ENCODE measurements around the gene GARIN5A. TPM values are rescaled to one million over a fixed set of nuclear protein-coding genes. Genes with fewer than 3 reads are reported as not detected.
A peak's percentile ranks its signal among the peaks of the same experiment; 100 is the strongest.

GARIN5A gene
- total RNA-seq, 2 experiments from 2014 or later, result 0.59 to 0.63 TPM

DNA sequence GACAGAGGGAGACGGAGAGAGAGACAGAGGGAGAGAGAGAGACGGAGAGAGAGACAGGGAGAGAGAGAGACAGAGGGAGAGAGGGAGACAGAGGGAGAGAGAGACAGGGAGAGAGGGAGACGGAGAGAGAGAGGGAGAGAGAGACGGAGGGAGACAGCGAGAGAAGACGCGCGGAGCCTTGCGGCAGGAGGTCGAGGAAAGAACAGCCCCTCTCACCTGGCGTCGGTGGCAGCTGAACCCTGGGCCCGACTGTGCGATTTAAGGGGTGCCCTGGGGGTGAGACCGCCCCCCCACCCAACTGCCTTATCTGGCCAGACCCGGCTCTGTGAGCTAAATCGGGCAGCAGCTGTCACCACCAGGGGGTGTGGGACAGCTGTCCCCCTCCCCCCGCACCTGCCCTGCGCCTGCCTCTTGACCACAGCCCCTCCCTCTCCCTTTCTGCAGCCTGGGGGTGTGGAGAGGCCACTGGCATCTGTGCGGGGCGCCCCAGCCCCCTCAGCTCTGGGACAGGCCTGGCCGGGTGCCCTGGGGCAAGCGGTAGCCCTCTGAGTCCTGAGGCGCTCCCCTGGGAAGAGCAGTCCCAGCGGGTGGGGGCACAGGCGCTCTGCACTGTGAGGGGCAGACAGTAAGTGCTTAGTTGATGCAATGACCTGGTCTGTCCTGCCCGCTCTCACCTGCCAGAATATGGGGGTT, 23.6 kb upstream of the GARIN5A start:
- peaks cover 11% of the 10 kb centered on the region for H3K4me1 ChIP-seq (ENCODE audit: insufficient read depth, low read length, poor library complexity, severe bottlenecking)
- CTCF ChIA-PET (ENCODE audit: unreplicated experiment), result no interaction called here
- H3K9me2 ChIP-seq (ENCODE audit: insufficient read depth, low read length), result no peaks in the 10 kb centered on the region
- intact Hi-C loops (cut with micrococcal nuclease; ENCODE audit: unreplicated experiment), result no loop called here
- no peaks in the 10 kb centered on the region for H3K9me3 ChIP-seq (ENCODE audit: low read length)
- POLR2A ChIA-PET, result no interaction called here
- peak overlapping the region; percentile 19; the same call in 1 of the 2 replicates for H3K4me2 ChIP-seq (ENCODE audit: low read length)
- H3K27ac ChIP-seq (ENCODE audit: low read depth, low read length, poor library complexity, severe bottlenecking), result no peak overlapping the region
- H4K20me1 ChIP-seq (ENCODE audit: insufficient read depth, low read length), result no peaks in the 10 kb centered on the region
- no peak overlapping the region for H3K4me3 ChIP-seq (ENCODE audit: low read depth, low read length, poor library complexity, severe bottlenecking)
- DNase-seq (ENCODE audit: low spot score), result no peak
- no TSS peak for BruUV-seq (replicated peaks)
- H2AFZ ChIP-seq (ENCODE audit: low read length), result no peak overlapping the region
- TF ChIP-seq, protein P1, sequence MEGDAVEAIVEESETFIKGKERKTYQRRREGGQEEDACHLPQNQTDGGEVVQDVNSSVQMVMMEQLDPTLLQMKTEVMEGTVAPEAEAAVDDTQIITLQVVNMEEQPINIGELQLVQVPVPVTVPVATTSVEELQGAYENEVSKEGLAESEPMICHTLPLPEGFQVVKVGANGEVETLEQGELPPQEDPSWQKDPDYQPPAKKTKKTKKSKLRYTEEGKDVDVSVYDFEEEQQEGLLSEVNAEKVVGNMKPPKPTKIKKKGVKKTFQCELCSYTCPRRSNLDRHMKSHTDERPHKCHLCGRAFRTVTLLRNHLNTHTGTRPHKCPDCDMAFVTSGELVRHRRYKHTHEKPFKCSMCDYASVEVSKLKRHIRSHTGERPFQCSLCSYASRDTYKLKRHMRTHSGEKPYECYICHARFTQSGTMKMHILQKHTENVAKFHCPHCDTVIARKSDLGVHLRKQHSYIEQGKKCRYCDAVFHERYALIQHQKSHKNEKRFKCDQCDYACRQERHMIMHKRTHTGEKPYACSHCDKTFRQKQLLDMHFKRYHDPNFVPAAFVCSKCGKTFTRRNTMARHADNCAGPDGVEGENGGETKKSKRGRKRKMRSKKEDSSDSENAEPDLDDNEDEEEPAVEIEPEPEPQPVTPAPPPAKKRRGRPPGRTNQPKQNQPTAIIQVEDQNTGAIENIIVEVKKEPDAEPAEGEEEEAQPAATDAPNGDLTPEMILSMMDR (conservative IDR thresholded peaks at IDR 0.05; ENCODE audit: low read length), result no peak
- TF ChIP-seq EZH2phosphoT487 (IDR thresholded peaks at IDR 0.05; ENCODE audit: borderline replicate concordance, low read depth, low read length), result no peak
- H3K79me2 ChIP-seq (ENCODE audit: insufficient read depth, low read depth, low read length), result no peaks in the 10 kb centered on the region
- no peaks in the 10 kb centered on the region for H3K36me3 ChIP-seq (ENCODE audit: insufficient read depth, low read length)

DNA sequence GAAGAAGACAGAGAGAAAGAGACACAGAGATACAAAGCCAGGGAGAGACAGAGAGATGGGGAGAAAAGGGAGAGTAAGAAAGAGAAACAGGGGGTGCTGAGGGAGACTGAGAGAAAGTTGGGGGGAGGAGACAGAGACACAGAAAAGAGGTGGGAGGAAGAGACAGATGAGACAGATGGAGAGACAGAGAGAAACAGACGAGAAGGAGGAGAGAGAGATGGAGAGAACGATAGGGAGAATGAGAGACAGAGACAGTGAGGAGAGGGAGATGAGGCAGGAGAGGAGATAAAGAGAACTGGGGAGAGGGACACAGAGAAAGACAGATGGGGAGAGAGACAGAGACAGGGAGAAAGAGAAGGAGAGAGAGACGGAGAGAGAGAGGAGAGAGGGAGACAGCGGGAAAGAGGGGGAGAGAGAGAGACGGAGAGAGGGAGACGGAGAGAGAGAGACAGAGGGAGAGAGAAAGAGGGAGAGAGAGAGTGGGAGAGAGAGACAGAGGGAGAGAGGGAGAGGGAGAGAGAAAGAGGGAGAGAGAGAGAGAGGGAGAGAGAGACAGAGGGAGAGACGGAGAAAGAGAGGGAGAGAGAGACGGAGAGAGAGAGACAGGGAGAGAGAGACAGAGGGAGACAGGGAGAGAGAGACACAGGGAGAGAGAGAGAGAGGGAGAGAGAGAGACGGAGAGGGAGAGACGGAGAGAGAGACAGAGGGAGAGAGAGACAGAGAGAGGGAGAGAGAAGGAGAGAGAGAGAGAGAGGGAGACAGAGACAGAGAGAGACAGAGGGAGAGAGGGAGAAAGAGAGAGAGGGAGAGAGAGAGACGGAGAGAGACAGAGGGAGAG, 21.8 kb upstream of the GARIN5A start:
- TF ChIP-seq, protein P1 (conservative IDR thresholded peaks at IDR 0.05; ENCODE audit: low read length), result no peak
- TF ChIP-seq EZH2phosphoT487 (IDR thresholded peaks at IDR 0.05; ENCODE audit: borderline replicate concordance, low read depth, low read length), result no peak
- BruUV-seq (replicated peaks), result no TSS peak
- H3K27ac ChIP-seq (ENCODE audit: low read depth, low read length, poor library complexity, severe bottlenecking), result no peak overlapping the region
- H3K4me2 ChIP-seq (ENCODE audit: low read length), result no peak overlapping the region
- no peaks in the 10 kb centered on the region for H4K20me1 ChIP-seq (ENCODE audit: insufficient read depth, low read length)
- DNase-seq (ENCODE audit: low spot score), result no peak
- ChIA-PET CTCF (ENCODE audit: unreplicated experiment) (no interaction called here), POLR2A (no interaction called here)
- no peak overlapping the region for H3K4me3 ChIP-seq (ENCODE audit: low read depth, low read length, poor library complexity, severe bottlenecking)
- no peaks in the 10 kb centered on the region for H3K9me3 ChIP-seq (ENCODE audit: low read length)
- H3K36me3 ChIP-seq (ENCODE audit: insufficient read depth, low read length), result no peaks in the 10 kb centered on the region
- H2AFZ ChIP-seq (ENCODE audit: low read length), result no peak overlapping the region
- no peaks in the 10 kb centered on the region for H3K9me2 ChIP-seq (ENCODE audit: insufficient read depth, low read length)
- no peaks in the 10 kb centered on the region for H3K79me2 ChIP-seq (ENCODE audit: insufficient read depth, low read depth, low read length)
- peaks cover 11% of the 10 kb centered on the region for H3K4me1 ChIP-seq (ENCODE audit: insufficient read depth, low read length, poor library complexity, severe bottlenecking)
- intact Hi-C loops (cut with micrococcal nuclease; ENCODE audit: unreplicated experiment), result no loop called here

DNA sequence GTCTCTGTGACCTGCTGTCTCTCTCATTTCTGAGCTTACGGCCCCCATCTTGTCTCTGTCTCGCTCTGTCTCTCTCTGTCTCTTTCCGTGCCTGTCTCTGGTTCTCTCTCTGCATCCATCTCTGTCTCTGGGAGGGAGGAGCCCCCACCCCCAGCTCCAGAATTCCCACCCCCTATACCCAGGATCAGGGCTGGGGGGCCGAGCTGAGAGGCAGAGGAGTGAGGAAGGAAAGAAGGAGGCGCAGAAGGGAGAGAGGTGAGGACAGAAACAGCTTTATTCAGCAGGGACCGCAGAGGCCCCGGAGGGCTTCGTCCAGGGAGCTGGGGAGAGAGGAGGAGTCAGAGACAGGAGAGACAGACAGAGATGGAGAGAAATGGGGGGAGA, 20.4 kb upstream of the GARIN5A start:
- no peak overlapping the region for H2AFZ ChIP-seq (ENCODE audit: low read length)
- DNase-seq (ENCODE audit: low spot score), result no peak
- H3K4me3 ChIP-seq (ENCODE audit: low read depth, low read length, poor library complexity, severe bottlenecking), result no peak overlapping the region
- H3K27ac ChIP-seq (ENCODE audit: low read depth, low read length, poor library complexity, severe bottlenecking), result no peak overlapping the region
- no peaks in the 10 kb centered on the region for H3K79me2 ChIP-seq (ENCODE audit: insufficient read depth, low read depth, low read length)
- H4K20me1 ChIP-seq (ENCODE audit: insufficient read depth, low read length), result no peaks in the 10 kb centered on the region
- no peaks in the 10 kb centered on the region for H3K9me2 ChIP-seq (ENCODE audit: insufficient read depth, low read length)
- ChIA-PET CTCF (ENCODE audit: unreplicated experiment) (no interaction called here), POLR2A (no interaction called here)
- no TSS peak for BruUV-seq (replicated peaks)
- TF ChIP-seq, protein P1 (conservative IDR thresholded peaks at IDR 0.05; ENCODE audit: low read length), result no peak
- intact Hi-C loops (cut with micrococcal nuclease; ENCODE audit: unreplicated experiment), result no loop called here
- no peaks in the 10 kb centered on the region for H3K9me3 ChIP-seq (ENCODE audit: low read length)
- peaks cover 11% of the 10 kb centered on the region for H3K4me1 ChIP-seq (ENCODE audit: insufficient read depth, low read length, poor library complexity, severe bottlenecking)
- no peaks in the 10 kb centered on the region for H3K36me3 ChIP-seq (ENCODE audit: insufficient read depth, low read length)
- H3K4me2 ChIP-seq (ENCODE audit: low read length), result no peak overlapping the region

Measured in OCI-LY7 (cell line).